Raji (cell line): Measurements from ENCODE around the gene PALM.

Experiments
- POLR2A ChIP-seq: IDR thresholded peaks from 2 replicates; pipeline ENCODE4 v1.6.1; 2011; ENCODE audit warnings: low read depth, low read length, control low read depth; ENCODE audit not compliant: insufficient read depth

PALM gene

GRCh38 chr19:677601-678436 lies 30.9 kb upstream of the PALM start:
- 0 out of 2 replicates have a peak, but pooled peaks have one; percentile 12 for TF ChIP-seq POLR2A

GRCh38 chr19:678791-679388 lies 29.8 kb upstream of the PALM start:
- no peak for TF ChIP-seq POLR2A

- no peak for TF ChIP-seq POLR2A
Observed at GRCh38 chr19:679418-680286, 29.1 kb upstream of the PALM start.

GRCh38 chr19:680287-681028 lies 28.3 kb upstream of the PALM start:
- TF ChIP-seq POLR2A = peak; percentile 77

- no peak for TF ChIP-seq POLR2A
Observed at GRCh38 chr19:681029-682019, 27.4 kb upstream of the PALM start.

GRCh38 chr19:682678-683320 lies 25.9 kb upstream of the PALM start:
- TF ChIP-seq POLR2A = no peak

- TF ChIP-seq POLR2A = no peak
Observed at GRCh38 chr19:685454-685931, 23.2 kb upstream of the PALM start.

GRCh38 chr19:686589-687297 lies 22.0 kb upstream of the PALM start:
- no peak for TF ChIP-seq POLR2A

- no peak for TF ChIP-seq POLR2A
Observed at GRCh38 chr19:687569-688166, 21.1 kb upstream of the PALM start.

- TF ChIP-seq POLR2A = no peak
Observed at GRCh38 chr19:688214-688613, 20.5 kb upstream of the PALM start.

GRCh38 chr19:688992-689391 lies 19.7 kb upstream of the PALM start:
- no peak for TF ChIP-seq POLR2A

GRCh38 chr19:690203-690602 lies 18.5 kb upstream of the PALM start:
- TF ChIP-seq POLR2A = no peak
